GM11168 (cell line): ENCODE data around the gene NPL.

Experiments
- in situ Hi-C: fragments of 300-500 bp; cut with MboI; formaldehyde crosslinking; loops from one replicate; pipeline ENCODE4 v1.12.0; 2022; ENCODE audit warnings: low sequenced_read_pairs; ENCODE audit not compliant: unreplicated experiment

The NPL gene

GRCh38 chr1:182771187-182771984, 18.2 kb upstream of the NPL start:
- in situ Hi-C loops: no loop called here

GRCh38 chr1:182777386-182777785, 12.2 kb upstream of the NPL start:
- in situ Hi-C loops: loop anchor here (25.0 kb wide), 1 partner anchor 690 kb away; no protein-coding TSS in a partner anchor

- in situ Hi-C loops: loop anchor here (25.0 kb wide), 1 partner anchor 692 kb away; no protein-coding TSS in a partner anchor
These were observed 10.7 kb upstream of the NPL start for GRCh38 chr1:182778862-182779261.

GRCh38 chr1:182779530-182779929, 10.0 kb upstream of the NPL start:
- in situ Hi-C loops: loop anchor here (25.0 kb wide), 1 partner anchor 692 kb away; no protein-coding TSS in a partner anchor

GRCh38 chr1:182781841-182782586, 7.6 kb upstream of the NPL start:
- in situ Hi-C loops: loop anchor here (5.0 to 25.0 kb wide), 2 partner anchors 330 to 695 kb away; partner anchors contain the start of gene RGSL1

GRCh38 chr1:182782587-182782913, 7.0 kb upstream of the NPL start:
- in situ Hi-C loops: loop anchor here (5.0 to 25.0 kb wide), 2 partner anchors 330 to 695 kb away; partner anchors contain the start of gene RGSL1

- in situ Hi-C loops: loop anchor here (5.0 to 25.0 kb wide), 2 partner anchors 331 to 696 kb away; partner anchors contain the start of gene RGSL1
These were observed 6.5 kb upstream of the NPL start for GRCh38 chr1:182783068-182783467.

GRCh38 chr1:182784556-182785171, 4.9 kb upstream of the NPL start:
- in situ Hi-C loops: loop anchor here (5.0 to 25.0 kb wide), 3 partner anchors 187 to 697 kb away; partner anchors contain the start of gene RGSL1

GRCh38 chr1:182785181-182785580, 4.4 kb upstream of the NPL start:
- in situ Hi-C loops: loop anchor here (5.0 to 25.0 kb wide), 2 partner anchors 188 to 698 kb away; no protein-coding TSS in a partner anchor

- in situ Hi-C loops: loop anchor here (5.0 to 25.0 kb wide), 2 partner anchors 189 to 699 kb away; no protein-coding TSS in a partner anchor
These were observed 3.2 kb upstream of the NPL start for GRCh38 chr1:182786223-182786994.

GRCh38 chr1:182786995-182787324, 2.6 kb upstream of the NPL start:
- in situ Hi-C loops: loop anchor here (5.0 to 25.0 kb wide), 2 partner anchors 190 to 700 kb away; no protein-coding TSS in a partner anchor

GRCh38 chr1:182791281-182792179, 2.0 kb downstream of the NPL start:
- in situ Hi-C loops: loop anchor here (25.0 kb wide), 1 partner anchor 704 kb away; no protein-coding TSS in a partner anchor

GRCh38 chr1:182794091-182794490, 4.5 kb downstream of the NPL start:
- in situ Hi-C loops: loop anchor here (25.0 kb wide), 1 partner anchor 707 kb away; no protein-coding TSS in a partner anchor

GRCh38 chr1:182794676-182795201, 5.2 kb downstream of the NPL start:
- in situ Hi-C loops: loop anchor here (25.0 kb wide), 1 partner anchor 707 kb away; no protein-coding TSS in a partner anchor

- in situ Hi-C loops: loop anchor here (25.0 kb wide), 1 partner anchor 708 kb away; no protein-coding TSS in a partner anchor
These were observed 6.1 kb downstream of the NPL start for GRCh38 chr1:182795563-182796228.

- in situ Hi-C loops: no loop called here
These were observed 12.6 kb downstream of the NPL start for GRCh38 chr1:182802006-182802803.

GRCh38 chr1:182803846-182804245, 14.3 kb downstream of the NPL start:
- in situ Hi-C loops: no loop called here
